H9 (cell line): ENCODE results near the gene CHAF1B. TPM values are rescaled to one million over a fixed set of nuclear protein-coding genes. Genes with fewer than 3 reads are reported as not detected.

Experiments used
- DNase-seq: peaks from one replicate; pipeline ENCODE4 v3.0.0-alpha.2; 2017
- H2AFZ ChIP-seq: one replicate; pipeline ENCODE4 v1.6.1; 2013; ENCODE audit warnings: mild to moderate bottlenecking, low read length, control low read depth, moderate library complexity
- H2AK5ac ChIP-seq: 2 replicates; pipeline ENCODE4 v1.6.1; 2013; ENCODE audit warnings: low read length, control low read depth, mixed read lengths; ENCODE audit not compliant: insufficient read length
- H2BK120ac ChIP-seq: one replicate; pipeline ENCODE4 v1.6.1; 2013; ENCODE audit warnings: low read depth, mild to moderate bottlenecking, low read length, control low read depth, inconsistent platforms; ENCODE audit not compliant: poor library complexity, severe bottlenecking
- H2BK12ac ChIP-seq: 2 replicates; pipeline ENCODE4 v1.6.1; 2013; ENCODE audit warnings: low read length, control low read depth, mixed read lengths, low read depth; ENCODE audit not compliant: insufficient read length
- H2BK15ac ChIP-seq: 2 replicates; pipeline ENCODE4 v1.6.1; 2013; ENCODE audit warnings: low read depth, low read length, control low read depth
- H2BK20ac ChIP-seq: one replicate; pipeline ENCODE4 v1.6.1; 2013; ENCODE audit warnings: low read depth, mild to moderate bottlenecking, low read length, control low read depth, inconsistent platforms; ENCODE audit not compliant: poor library complexity, severe bottlenecking
- H2BK5ac ChIP-seq: 2 replicates; pipeline ENCODE4 v1.6.1; 2013; ENCODE audit warnings: low read length, control low read depth, mixed read lengths; ENCODE audit not compliant: insufficient read length
- H3K14ac ChIP-seq: 2 replicates; pipeline ENCODE4 v1.6.1; 2013; ENCODE audit warnings: low read length, control low read depth; ENCODE audit not compliant: insufficient read depth
- H3K18ac ChIP-seq: 2 replicates; pipeline ENCODE4 v1.6.1; 2013; ENCODE audit warnings: low read depth, mild to moderate bottlenecking, mixed read lengths, low read length, control low read depth; ENCODE audit not compliant: insufficient read length
- H3K23ac ChIP-seq: 2 replicates; pipeline ENCODE4 v1.6.1; 2013; ENCODE audit warnings: low read length, control low read depth, mixed read lengths, low read depth; ENCODE audit not compliant: insufficient read length
- H3K23me2 ChIP-seq: 2 replicates; pipeline ENCODE4 v1.6.1; 2013; ENCODE audit warnings: low read depth, mild to moderate bottlenecking, mixed read lengths, low read length, control low read depth; ENCODE audit not compliant: insufficient read length, poor library complexity, severe bottlenecking
- H3K27ac ChIP-seq: 2 replicates; pipeline ENCODE4 v1.5.1; 2013; ENCODE audit warnings: low read length, control low read depth, mixed read lengths, low read depth; ENCODE audit not compliant: insufficient read length
- H3K27me3 ChIP-seq: 2 replicates; pipeline ENCODE4 v1.6.1; 2013; ENCODE audit warnings: low read length, control low read depth, inconsistent platforms; ENCODE audit not compliant: insufficient read depth
- H3K4ac ChIP-seq: 2 replicates; pipeline ENCODE4 v1.6.1; 2013; ENCODE audit warnings: low read depth, mild to moderate bottlenecking, control low read depth, inconsistent platforms, low read length, moderate library complexity
- H3K4me1 ChIP-seq: 2 replicates; pipeline ENCODE4 v1.6.1; 2013; ENCODE audit warnings: low read length, control low read depth, inconsistent platforms; ENCODE audit not compliant: insufficient read depth
- H3K4me2 ChIP-seq: 2 replicates; pipeline ENCODE4 v1.6.1; 2013; ENCODE audit warnings: low read length, control low read depth, mixed read lengths; ENCODE audit not compliant: insufficient read length, insufficient read depth
- H3K56ac ChIP-seq: 2 replicates; pipeline ENCODE4 v1.6.1; 2013; ENCODE audit warnings: low read depth, mild to moderate bottlenecking, mixed read lengths, low read length, control low read depth; ENCODE audit not compliant: insufficient read length
- H3K79me1 ChIP-seq: 2 replicates; pipeline ENCODE4 v1.6.1; 2013; ENCODE audit warnings: low read depth, mild to moderate bottlenecking, moderate library complexity, low read length, control low read depth, inconsistent platforms; ENCODE audit not compliant: insufficient read depth, poor library complexity, severe bottlenecking
- H3K79me2 ChIP-seq: 2 replicates; pipeline ENCODE4 v1.6.1; 2013; ENCODE audit warnings: low read length, control low read depth, inconsistent platforms; ENCODE audit not compliant: insufficient read depth
- H3K9ac ChIP-seq: 2 replicates; pipeline ENCODE4 v1.6.1; 2013; ENCODE audit warnings: low read length, control low read depth, mixed read lengths; ENCODE audit not compliant: insufficient read length; ENCODE audit errors: extremely low read depth
- H3K9me3 ChIP-seq: one replicate; pipeline ENCODE4 v1.6.1; 2013; ENCODE audit warnings: low read depth, low read length, inconsistent platforms; ENCODE audit not compliant: control insufficient read depth
- H3T11ph ChIP-seq: one replicate; pipeline ENCODE4 v1.6.1; 2013; ENCODE audit warnings: mild to moderate bottlenecking, low read length, control low read depth, inconsistent platforms
- H4K20me1 ChIP-seq: one replicate; pipeline ENCODE4 v1.6.1; 2013; ENCODE audit not compliant: control insufficient read depth, insufficient read length, insufficient read depth
- H4K5ac ChIP-seq: 2 replicates; pipeline ENCODE4 v1.6.1; 2013; ENCODE audit warnings: low read depth, mild to moderate bottlenecking, mixed read lengths, low read length, control low read depth; ENCODE audit not compliant: insufficient read length
- H4K8ac ChIP-seq: replicated peaks from 2 replicates; pipeline ENCODE4 v1.6.1; 2013; ENCODE audit warnings: low read length, control low read depth, mixed read lengths, low read depth; ENCODE audit not compliant: insufficient read length
- H4K91ac ChIP-seq: 2 replicates; pipeline ENCODE4 v1.6.1; 2013; ENCODE audit warnings: low read depth, mild to moderate bottlenecking, moderate library complexity, mixed read lengths, low read length, control low read depth; ENCODE audit not compliant: insufficient read length
- H3K27ac Mint-ChIP-seq, 3 experiments: 2 replicates in 2 of 3; 3 replicates in 1 of 3; pipeline ENCODE4 v1.8.0; 2020 to 2021; ENCODE audit warnings: mixed read lengths in 3 of 3, mild to moderate bottlenecking in 1 of 3, moderate library complexity in 1 of 3
- H3K27me3 Mint-ChIP-seq: 2 replicates; pipeline ENCODE4 v1.8.0; 2021; ENCODE audit warnings: low read depth, mild to moderate bottlenecking, moderate library complexity, mixed read lengths
- H3K36me3 Mint-ChIP-seq, 3 experiments: 2 replicates in 2 of 3; 3 replicates in 1 of 3; pipeline ENCODE4 v1.8.0; 2020 to 2021; ENCODE audit warnings: low read depth in 3 of 3, mixed read lengths in 3 of 3; ENCODE audit not compliant: insufficient read depth in 1 of 3
- H3K4me1 Mint-ChIP-seq, 2 experiments: 2 replicates each; pipeline ENCODE4 v1.8.0; 2020; ENCODE audit warnings: mixed read lengths in 2 of 2
- H3K4me3 Mint-ChIP-seq, 2 experiments: 2 replicates in 1 of 2; 3 replicates in 1 of 2; pipeline ENCODE4 v1.8.0; 2020 to 2021; ENCODE audit warnings: mild to moderate bottlenecking in 2 of 2, mixed read lengths in 2 of 2, moderate library complexity in 1 of 2
- H3K9me3 Mint-ChIP-seq, 2 experiments: 2 replicates in 1 of 2; 3 replicates in 1 of 2; pipeline ENCODE4 v1.8.0; 2020; ENCODE audit warnings: mild to moderate bottlenecking in 2 of 2, mixed read lengths in 2 of 2, moderate library complexity in 1 of 2
- WGBS: extraction: QIAGEN DNeasy Blood & Tissue Kit; methylation state at CpG from one replicate; pipeline ENCODE4 v1.1.7; 2013; ENCODE audit warnings: missing lambda C conversion rate, low lambda C conversion rate, mixed read lengths; ENCODE audit not compliant: insufficient read length; ENCODE audit errors: extremely low coverage; 5-methylcytosine and 5-hydroxymethylcytosine counted together
- total RNA-seq: library from RNA; stranded (reverse); gene quantifications from 2 replicates; pipeline ENCODE4 v1.2.1, GENCODE V29; 2021
- TF ChIP-seq, protein P1 (sequence below): fragments of 200-600 bp; sonication (generic); conservative IDR thresholded peaks from 3 replicates; pipeline ENCODE4 v1.8.0; 2021; ENCODE audit warnings: antibody characterized with exemption, mild to moderate bottlenecking

Gene CHAF1B
- total RNA-seq, 1 experiment from 2014 or later: 19.3 TPM

DNA sequence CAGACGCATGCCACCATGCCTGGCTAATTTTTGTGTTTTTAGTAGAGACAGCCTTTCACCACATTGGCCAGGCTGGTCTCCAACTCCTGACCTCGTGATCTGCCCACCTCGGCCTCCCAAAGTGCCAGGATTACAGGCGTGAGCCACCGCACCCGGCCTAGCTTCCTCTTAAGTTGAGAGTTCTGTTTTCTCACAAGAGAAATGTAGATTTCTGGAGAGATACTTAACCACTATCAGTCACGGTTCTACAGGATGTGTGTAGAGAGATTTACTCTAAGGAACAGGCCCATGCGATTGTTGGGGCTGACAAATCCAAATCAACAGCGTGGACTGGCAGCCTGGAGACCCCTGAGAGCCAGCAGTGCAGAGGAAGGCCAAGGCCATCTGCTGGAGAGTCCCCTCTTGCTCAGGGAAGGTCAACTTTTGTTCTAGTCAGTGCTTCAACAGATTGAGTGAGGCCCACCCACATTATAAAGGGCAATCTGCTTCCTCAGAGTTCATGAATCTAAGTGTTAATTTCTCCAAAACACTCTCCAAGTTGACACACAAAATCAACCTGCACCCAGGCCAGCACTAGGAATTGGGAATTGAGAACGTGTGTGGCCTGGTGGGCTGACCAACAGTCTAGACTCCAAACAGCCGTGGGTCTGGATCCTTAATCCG lies 38.7 kb downstream of the CHAF1B start:
- Histone ChIP-seq H3K4me1 (no peaks in the 10 kb centered on the region; the same call in 1 of the 2 replicates), H4K91ac (no peak overlapping the region), H3K23me2 (no peaks in the 10 kb centered on the region), H2BK20ac (no peak overlapping the region), H3K27me3 (no peaks in the 10 kb centered on the region), H3K56ac (no peak overlapping the region), H2AFZ (no peak overlapping the region), H2BK120ac (no peak overlapping the region), H4K8ac (no peak overlapping the region), H3K9me3 (no peaks in the 10 kb centered on the region), H4K5ac (no peak overlapping the region), H3K23ac (no peak overlapping the region), H3K4me2 (no peak overlapping the region), H2BK12ac (no peak overlapping the region), H3K9ac (no peak overlapping the region), H3K79me2 (no peaks in the 10 kb centered on the region), H3K18ac (no peak overlapping the region), H2AK5ac (no peak overlapping the region), H3T11ph (no peak overlapping the region), H3K4ac (no peak overlapping the region), H2BK5ac (no peak overlapping the region), H3K79me1 (no peaks in the 10 kb centered on the region), H3K27ac (no peak overlapping the region), H4K20me1 (peaks cover 4% of the 10 kb centered on the region), H2BK15ac (no peak overlapping the region), H3K14ac (no peak overlapping the region)
- TF ChIP-seq, protein P1, sequence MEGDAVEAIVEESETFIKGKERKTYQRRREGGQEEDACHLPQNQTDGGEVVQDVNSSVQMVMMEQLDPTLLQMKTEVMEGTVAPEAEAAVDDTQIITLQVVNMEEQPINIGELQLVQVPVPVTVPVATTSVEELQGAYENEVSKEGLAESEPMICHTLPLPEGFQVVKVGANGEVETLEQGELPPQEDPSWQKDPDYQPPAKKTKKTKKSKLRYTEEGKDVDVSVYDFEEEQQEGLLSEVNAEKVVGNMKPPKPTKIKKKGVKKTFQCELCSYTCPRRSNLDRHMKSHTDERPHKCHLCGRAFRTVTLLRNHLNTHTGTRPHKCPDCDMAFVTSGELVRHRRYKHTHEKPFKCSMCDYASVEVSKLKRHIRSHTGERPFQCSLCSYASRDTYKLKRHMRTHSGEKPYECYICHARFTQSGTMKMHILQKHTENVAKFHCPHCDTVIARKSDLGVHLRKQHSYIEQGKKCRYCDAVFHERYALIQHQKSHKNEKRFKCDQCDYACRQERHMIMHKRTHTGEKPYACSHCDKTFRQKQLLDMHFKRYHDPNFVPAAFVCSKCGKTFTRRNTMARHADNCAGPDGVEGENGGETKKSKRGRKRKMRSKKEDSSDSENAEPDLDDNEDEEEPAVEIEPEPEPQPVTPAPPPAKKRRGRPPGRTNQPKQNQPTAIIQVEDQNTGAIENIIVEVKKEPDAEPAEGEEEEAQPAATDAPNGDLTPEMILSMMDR: no peak
- Mint-ChIP-seq H3K9me3 (no peaks in the 10 kb centered on the region; a peak in 1 of 5 replicates), H3K36me3 (peaks cover 0 to 4% (median 2%) of the 10 kb centered on the region in 3 experiments; a peak in 3 of 7 replicates), H3K4me3 (no peak overlapping the region), H3K27ac (no peak overlapping the region), H3K4me1 (peaks cover 11 to 23% of the 10 kb centered on the region in 2 experiments), H3K27me3 (no peaks in the 10 kb centered on the region)
- no peak for DNase-seq
- no CpG with 5 or more reads among the region's 12 CpGs for WGBS
